IPS-NIHi11 (cell line): ENCODE measurements around the gene RASD1.

ENCODE experiments used
- DNase-seq: peaks from one replicate; pipeline ENCODE4 v3.0.0; 2012; ENCODE audit warnings: mixed read lengths, low spot score

Gene RASD1

GRCh38 chr17:17526369-17526768, 30.2 kb upstream of the RASD1 start:
- no peak for DNase-seq

DNA sequence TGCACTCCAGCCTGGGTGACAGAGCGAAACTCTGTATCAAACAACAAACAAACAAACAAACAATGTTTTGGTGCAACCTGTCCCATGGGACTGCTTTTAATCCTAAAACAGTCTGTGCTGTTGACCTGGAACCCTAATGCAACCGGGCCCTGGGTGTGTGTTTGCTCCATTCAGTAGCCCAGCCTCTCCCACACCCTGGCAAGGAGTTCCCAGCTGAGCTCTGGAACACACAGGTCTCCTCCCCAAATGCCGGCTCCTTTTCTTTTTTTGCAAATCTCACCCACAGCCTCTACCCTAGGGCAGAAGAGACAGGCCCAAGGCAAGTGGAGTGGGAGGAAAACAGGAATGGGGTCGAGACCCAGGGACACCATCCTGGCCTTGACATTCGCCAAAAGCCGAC, 29.8 kb upstream of the RASD1 start:
- no peak for DNase-seq

- DNase-seq, result no peak
These were observed 29.1 kb upstream of the RASD1 start for GRCh38 chr17:17525311-17525710.

- no peak for DNase-seq
These were observed 27.7 kb upstream of the RASD1 start for GRCh38 chr17:17523731-17524490.

- DNase-seq, result no peak
These were observed 27.0 kb upstream of the RASD1 start for GRCh38 chr17:17523001-17523730.

- DNase-seq, result no peak
These were observed 24.5 kb upstream of the RASD1 start for GRCh38 chr17:17520599-17521232.

DNA sequence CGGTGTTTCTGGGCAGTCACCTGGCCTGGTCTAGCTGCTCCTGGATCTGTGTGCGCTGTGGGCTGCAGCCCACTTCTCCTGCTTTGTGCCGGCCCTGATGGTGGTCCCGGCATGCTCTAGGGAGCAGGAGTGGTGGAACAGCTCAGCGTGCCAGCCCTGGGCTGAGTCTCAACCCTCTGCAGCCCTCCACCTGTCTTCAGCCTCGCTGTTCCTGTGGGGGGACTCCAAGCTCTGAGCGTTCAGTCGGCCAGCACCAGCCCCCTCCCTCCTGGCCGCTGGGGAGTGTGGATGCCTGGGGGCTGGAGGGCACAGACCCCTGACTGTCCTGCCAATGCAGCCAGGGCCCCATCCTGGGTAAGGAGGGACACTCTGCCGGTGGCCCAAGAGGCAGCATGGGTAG, 23.7 kb upstream of the RASD1 start:
- DNase-seq, result no peak

- DNase-seq, result no peak
These were observed 22.8 kb upstream of the RASD1 start for GRCh38 chr17:17518951-17519350.

- DNase-seq, result no peak
These were observed 21.8 kb upstream of the RASD1 start for GRCh38 chr17:17518014-17518413.

GRCh38 chr17:17516941-17517720, 20.9 kb upstream of the RASD1 start:
- no peak for DNase-seq

DNA sequence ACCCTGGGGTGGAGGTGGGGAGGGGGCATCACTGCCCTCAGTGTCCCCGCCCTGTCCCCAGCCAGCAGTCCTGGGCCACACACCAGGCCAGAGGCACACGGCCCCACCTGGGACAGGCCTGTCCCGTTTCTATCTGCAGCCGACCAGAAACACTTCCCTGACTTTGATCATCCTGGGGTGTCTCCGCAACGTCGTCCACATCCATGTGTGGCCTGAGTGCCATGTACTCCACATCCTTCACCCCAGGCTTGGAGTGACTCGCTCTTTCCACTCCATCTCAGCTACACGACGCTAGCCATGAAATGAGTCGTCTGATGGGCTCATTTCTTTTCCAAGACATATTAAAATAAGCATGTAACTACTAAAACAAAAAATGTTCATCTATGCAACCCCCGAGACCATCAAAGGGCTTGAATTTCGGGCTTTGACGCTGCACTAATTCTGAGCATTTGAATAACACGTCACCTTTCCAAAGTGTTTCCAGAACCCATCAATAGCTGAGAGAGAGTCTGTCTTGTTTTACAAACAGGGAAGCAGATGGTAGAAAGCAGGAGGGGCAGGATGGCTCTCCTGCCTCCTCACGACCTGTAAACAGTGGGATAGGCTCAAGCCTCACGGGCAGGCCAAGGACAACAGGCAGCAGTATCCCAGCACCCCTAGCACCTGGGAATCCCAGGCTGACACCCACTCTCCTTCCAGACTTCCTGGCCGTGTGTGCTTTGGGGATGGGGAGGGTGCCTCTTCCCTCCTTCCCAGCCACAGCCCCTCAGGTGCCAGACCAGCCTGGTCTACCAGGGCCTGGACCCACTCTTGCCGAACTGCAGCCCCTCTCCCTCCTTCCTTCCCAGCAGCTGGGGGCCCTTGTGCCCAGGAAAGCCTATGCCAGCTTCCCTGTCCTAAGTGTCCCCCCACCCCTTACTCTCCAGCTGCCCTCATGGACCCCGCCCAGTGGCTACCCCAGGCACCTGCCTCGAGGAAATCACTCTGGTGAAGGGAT, 20.0 kb upstream of the RASD1 start:
- no peak for DNase-seq

- DNase-seq, result no peak
These were observed 19.1 kb upstream of the RASD1 start for GRCh38 chr17:17514993-17515933.

DNA sequence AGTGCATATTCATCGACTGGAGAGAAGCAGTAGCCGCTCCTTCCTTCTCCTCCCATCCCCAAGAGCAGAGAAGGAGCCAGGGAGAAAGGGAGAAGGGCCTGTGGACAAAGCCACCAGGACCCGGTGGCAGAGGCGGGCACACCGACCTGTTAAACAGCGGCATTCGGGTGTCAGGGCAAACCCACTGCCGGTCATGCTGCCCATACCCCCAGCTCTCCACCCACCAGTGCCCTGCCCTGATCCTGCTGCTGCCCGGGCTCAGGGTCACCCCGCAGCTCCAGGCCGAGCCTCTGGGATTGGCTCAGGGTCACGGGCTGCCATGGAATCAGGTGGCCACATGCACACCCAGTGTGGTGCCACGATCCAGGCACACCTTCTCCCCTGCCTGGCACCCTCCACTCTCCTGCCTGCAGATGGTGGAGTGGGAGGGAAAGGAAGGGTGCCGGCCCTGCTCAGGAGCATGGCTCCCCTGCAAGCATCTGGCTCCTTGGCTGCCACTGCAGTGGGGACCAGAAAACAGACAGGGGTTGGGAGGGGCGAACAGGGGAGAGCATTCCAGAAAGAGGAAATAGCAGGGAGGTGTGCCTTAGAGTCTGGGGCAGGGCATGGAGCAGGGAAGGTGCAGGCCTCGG, 18.3 kb upstream of the RASD1 start:
- DNase-seq, result no peak

DNA sequence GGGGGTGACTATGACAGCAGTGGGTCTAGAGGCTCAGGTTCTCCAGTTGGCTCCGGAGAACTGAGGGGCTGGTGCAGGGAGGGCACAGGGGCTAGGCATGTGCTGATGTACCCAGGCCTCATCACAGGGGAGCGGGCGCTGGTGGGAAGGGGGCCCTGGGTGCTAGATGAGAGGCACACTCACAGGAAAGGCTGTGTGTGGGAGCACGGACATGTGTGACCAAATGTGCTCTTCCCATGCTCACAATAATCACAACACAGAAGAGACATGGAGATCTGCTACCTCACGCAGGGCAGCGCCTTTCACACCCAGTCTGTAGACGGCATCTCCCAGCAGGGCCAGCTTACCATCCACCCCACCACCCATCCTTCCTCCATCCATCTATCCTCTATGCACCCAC, 17.4 kb upstream of the RASD1 start:
- no peak for DNase-seq

DNA sequence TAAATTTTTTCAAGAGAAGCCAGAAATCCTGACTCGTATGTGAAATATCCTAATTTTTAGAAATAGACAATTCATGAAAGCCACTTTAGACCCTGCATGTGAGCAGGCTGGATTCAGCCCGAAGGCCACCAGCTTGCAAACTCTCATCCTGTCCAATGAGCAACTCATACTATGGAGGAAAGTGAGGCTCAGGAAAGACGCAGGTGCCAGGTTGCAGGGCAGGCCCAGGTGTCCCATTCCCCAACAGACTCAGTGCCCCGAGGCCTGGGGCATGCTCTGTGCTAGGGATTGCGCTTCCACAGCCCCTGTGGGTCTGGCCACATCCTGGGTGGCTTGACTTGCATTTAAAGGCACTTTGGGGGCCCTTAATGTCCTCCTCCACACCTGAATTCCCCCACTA, 16.7 kb upstream of the RASD1 start:
- DNase-seq, result no peak

DNA sequence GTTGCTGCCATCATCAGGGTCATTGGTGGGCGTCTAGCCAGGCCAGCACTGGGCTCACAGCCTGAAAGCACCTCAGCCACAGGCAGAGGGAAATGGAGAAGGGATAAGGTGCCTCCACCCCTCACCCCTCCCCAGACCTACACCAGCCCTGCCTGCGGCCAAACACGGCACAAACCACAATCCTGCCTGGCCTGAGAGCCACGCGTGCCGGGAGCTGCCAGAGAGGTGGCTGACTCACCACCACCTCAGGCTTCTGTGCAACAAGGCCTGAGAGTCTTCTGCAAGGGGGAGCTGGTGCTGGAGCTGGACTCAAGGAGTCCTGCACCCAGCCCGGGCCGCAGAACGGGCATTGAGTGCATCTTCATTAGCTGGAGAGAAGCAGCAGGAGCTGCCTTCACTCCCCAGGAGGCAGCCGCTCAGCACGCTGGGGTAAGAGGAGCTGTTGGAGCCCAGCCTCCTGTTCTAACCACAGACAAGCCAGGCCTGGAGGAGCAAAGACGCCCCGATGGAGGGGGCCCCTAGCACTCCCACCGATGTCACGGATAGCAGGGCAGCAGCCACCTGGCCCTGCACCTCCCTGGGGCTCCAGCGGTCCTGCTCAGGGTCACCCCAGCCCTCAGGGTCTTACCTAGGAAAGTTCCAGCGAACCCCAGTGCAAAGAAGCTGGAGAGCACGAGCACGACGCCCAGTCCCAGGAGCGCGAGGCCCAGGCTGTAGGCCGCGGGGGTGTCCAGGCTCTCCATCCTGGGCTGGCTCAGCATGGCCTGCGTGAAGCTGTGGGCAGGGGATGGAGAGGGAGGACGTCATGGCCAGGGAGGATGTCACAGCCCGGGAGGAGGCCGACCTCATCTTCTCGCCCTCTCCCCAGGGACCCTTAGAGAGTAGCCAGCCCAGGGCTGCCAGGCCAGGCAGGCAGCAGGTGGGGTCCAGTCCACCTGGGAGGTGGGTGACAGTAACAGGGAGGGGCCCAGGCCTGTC, 16.0 kb upstream of the RASD1 start:
- DNase-seq, result no peak

- DNase-seq, result no peak
These were observed 15.1 kb upstream of the RASD1 start for GRCh38 chr17:17511293-17511741.
